Endothelial cell of umbilical vein (primary cell): Measurements from ENCODE around the gene CLEC4D.

Source experiments
- EZH2 ChIP-seq: IDR thresholded peaks from 2 replicates; pipeline ENCODE4 v1.6.1; 2012; ENCODE audit warnings: borderline replicate concordance, low read depth, mild to moderate bottlenecking, moderate library complexity, low read length, inconsistent platforms; ENCODE audit not compliant: severe bottlenecking
- POLR2A ChIP-seq: IDR thresholded peaks from 2 replicates; pipeline ENCODE4 v1.6.1; 2012; ENCODE audit warnings: low read depth, mild to moderate bottlenecking, control low read depth, low read length
- TF ChIP-seq, protein P1 (sequence below), 2 donors: IDR thresholded peaks; 1 replicate in 1 of 2; 2 replicates in 1 of 2; pipeline ENCODE4 v1.5.1; 2011; ENCODE audit warnings: low read length in 2 of 2, mild to moderate bottlenecking in 2 of 2, moderate library complexity in 2 of 2, control low read depth in 1 of 2, inconsistent platforms in 1 of 2, low read depth in 1 of 2; ENCODE audit not compliant: insufficient read depth in 1 of 2; ENCODE audit errors: extremely low read depth in 1 of 2

- TF ChIP-seq, protein P1, sequence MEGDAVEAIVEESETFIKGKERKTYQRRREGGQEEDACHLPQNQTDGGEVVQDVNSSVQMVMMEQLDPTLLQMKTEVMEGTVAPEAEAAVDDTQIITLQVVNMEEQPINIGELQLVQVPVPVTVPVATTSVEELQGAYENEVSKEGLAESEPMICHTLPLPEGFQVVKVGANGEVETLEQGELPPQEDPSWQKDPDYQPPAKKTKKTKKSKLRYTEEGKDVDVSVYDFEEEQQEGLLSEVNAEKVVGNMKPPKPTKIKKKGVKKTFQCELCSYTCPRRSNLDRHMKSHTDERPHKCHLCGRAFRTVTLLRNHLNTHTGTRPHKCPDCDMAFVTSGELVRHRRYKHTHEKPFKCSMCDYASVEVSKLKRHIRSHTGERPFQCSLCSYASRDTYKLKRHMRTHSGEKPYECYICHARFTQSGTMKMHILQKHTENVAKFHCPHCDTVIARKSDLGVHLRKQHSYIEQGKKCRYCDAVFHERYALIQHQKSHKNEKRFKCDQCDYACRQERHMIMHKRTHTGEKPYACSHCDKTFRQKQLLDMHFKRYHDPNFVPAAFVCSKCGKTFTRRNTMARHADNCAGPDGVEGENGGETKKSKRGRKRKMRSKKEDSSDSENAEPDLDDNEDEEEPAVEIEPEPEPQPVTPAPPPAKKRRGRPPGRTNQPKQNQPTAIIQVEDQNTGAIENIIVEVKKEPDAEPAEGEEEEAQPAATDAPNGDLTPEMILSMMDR (IDR thresholded peaks at IDR 0.05; ENCODE audit: extremely low read depth in 1 of 2, insufficient read depth in 1 of 2, low read depth in 1 of 2, low read length in 2 of 2): no peak
- TF ChIP-seq EZH2 (no peak), POLR2A (no peak)
Measured at GRCh38 chr12:8507596-8507995, 5.7 kb upstream of the CLEC4D start.
